Activated T-cell treated with anti-CD3 and anti-CD28 coated beads, Interleukin-2, amount 50 U/mL, for 1 hour (primary cell): ENCODE data around the gene MTOR.
"Not testable (repeated sequence)": the region's sequence is repeated elsewhere in the genome, so short reads cannot be mapped to it uniquely, and the experiment has no call there.

Source experiments
- DNase-seq: peaks from one replicate; pipeline ENCODE4 v3.0.0-alpha.2; 2020

Gene MTOR

DNA sequence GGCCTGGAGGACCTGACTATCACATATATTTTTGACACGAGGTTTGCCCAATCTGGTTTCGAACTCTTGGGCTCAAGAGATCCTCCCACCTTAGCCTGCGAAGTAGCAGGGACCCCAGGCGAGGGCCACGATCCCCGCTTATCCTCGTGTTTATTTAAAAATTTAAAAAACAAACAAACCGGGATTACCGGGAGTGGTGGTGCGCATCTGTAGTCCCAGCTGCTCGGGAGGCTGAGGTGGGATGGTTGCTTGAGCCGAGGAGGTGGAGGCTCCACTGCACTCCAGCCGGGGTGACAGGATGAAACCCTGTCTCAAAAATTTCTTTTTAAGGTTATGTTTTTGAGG lies 162.2 kb downstream of the MTOR start:
- DNase-seq = no peak

DNA sequence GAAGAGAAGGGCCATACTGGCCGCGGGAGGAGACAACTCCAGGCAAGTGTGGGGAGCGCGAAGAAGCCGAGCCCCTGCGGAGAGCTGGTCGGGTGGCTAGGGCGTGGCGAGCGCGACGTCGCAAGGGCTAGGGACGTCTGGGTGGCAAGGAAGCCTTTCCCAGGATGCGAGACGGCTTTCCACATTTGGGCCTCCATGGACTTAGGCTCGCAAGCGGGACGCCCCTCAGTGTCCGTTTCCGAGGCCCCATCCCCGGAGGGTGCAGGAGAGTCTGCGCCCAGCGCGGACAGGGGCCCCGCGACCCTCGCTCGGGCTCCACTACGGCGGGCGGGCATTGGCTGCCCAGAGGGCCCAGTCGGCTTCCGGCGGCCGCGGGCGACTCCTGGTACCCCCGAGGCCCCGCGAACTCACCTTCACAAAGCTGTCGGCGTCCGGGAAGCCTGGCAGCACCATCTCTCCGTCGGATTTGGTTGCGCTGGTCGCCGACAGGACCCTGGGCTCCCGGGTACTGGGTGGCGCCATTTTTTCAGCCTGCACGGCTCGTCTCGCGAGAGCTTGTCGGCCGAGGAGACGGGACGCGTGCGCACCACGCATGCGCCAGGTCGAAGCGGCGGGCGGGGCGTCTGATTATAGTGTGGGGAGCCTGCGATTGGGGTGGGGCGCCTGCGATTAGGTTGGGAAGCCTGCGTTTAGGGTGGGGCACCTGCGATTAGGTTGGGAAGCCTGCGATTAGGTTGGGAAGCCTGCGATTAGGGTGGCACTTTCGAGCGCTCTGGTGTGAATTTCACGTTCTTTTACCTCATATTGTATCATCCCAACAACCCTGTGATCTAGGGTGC lies 162.8 kb downstream of the MTOR start, which contains the start of gene EXOSC10:
TSS of gene EXOSC10 (minus strand) at position 560 of the 839 bp plus-strand sequence. CDS start at position 522, 38 bp downstream.
- peak; percentile 96 for DNase-seq

DNA sequence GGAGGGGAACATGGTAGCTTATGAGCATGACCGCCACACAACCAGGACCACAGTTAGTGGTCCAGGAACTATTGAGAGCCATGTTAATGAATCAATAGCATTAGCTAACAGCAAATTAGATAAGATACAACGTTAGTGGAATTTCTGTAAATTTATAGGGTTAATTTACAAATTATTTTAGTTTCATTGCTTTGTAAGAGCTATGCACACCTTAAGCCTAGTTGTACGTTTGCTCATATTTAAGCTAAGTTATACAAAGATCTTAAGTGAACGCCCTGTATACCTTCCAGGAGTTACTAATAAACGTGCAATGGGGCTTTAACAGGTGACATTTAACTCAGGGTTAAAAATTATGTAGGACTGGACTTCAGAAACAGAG lies 163.4 kb downstream of the MTOR start:
- DNase-seq = no peak

DNA sequence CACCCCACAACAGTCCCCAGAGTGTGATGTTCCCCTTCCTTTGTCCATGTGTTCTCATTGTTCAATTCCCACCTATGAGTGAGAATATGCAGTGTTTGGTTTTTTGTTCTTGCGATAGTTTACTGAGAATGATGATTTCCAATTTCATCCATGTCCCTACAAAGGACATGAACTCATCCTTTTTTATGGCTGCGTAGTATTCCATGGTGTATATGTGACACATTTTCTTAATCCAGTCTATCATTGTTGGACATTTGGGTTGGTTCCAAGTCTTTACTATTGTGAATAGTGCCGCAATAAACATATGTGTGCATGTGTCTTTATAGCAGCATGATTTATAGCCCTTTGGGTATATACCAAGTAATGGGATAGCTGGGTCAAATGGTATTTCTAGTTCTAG lies 178.6 kb downstream of the MTOR start:
- DNase-seq = not testable (repeated sequence)

DNA sequence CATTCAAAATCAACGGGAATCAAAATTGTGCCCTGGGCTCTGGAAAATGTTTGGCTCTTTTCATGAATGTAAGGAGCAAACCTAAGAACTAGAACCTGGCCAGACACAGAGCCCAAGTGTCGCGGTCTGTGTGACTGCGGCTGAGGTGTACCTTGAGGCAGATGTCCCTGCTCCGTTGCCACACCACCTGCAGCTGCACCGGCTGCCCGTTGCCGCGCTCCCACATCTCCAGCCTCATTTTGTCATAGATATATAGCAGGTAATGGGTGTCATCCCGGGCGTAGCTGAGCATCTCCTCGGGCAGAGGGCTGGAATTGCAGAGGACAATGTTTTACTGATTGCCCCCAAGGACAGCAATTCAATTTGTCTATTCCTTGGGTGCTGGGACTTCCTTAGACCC lies 181.4 kb downstream of the MTOR start:
- DNase-seq = no peak

DNA sequence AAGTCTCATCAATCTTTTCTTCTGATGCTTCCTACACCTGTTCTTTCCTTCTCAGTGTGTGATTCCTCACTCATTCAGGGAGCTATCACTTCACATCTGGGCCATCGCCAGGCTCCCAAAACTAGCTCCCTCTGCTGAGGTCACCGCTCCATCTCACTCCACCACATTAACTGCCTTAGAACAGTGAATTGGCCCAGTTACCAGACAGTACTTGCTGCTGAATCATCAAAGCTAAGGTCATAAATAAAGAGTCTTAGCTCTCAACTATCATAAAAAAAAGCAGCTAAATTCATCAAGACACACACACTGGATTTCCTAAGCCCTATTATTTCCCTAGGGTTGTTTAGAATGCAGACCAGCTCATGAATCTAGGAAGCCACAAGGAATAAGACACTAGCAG lies 183.7 kb downstream of the MTOR start:
- DNase-seq = no peak

DNA sequence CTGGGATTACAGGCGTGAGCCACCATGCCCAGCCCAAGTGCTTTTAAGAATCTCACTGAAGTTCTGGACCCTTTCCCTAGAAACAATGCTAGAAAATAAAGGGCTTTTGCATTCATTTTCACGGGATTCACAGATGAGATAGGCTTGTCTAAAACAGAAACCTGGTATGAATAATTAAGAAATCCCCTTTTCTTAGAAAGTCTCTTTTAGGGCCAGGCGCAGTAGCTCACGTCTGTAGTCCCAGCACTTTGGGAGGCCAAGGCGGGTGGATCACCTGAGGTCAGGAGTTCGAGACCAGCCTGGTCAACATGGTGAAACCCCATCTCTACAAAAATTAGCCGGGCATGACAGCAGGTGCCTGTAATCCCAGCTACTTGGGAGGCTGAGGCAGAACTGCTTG lies 189.0 kb downstream of the MTOR start:
- DNase-seq = not testable (repeated sequence)

DNA sequence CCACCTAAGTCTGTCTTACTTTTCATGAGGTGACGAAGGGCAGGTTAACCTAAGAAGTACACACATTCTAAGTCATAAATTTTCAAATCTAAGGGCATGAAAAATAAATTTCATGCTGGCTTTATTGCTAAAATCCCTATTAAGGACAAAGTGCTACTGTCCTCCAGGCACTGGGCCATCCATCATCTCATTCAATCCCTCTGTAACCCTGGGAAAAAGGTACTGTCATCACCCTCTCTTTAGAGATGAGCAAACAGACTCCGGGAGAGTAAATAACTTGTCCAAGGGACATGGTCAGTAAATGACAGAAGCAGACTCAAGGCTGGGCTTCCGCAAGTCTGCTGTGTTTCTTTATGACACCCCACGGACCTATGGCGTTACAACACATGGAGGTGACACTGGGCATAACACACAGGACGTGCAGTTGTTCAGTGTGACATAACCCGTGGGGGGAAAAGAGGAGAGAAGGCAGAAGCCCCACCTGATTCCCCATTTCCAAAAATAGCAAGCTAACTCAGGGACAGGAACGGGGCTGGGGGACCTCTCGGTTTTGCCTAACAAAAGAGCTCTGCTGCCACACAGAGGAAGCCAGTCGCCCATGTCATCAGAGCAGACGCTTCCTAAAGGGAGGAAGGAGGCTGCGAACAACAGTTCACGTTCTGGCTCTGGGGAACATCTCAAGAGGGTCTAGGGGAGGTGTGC lies 190.0 kb downstream of the MTOR start:
- DNase-seq = no peak

DNA sequence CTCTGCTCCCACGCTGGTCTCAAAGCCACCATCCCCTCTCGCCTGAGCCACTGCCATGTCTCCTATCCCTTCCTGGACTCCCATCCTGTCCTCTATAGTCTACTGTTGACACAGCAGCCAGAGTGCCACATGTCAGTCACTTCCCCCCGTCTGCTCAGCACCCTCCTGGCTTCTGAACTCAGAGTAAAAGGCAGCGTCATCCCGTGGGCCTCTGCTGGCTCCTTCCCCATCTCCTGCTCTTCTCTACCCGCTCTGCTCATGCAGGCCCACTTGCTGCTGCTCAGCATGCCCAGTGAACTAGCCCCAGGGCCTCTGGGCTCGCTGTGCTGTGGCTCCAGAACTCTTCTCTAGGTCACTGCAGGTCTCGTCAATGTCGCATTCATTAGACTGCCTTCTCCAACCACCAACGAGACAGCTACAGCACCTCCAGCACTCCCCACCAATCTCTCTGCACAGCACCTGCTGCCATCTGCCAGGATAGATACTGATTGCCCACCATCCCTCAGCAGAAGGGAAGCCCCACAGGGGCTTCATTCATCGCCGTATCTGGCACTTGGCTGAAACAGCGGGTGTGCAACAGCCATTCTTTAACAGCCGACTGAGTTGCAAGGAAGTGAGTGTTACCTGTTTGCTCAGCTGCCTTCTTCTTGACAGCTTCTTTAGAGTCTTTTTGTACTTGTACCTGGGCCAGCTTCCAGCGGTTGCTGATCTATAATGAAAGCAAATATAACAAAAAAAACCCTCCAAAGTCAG lies 190.7 kb downstream of the MTOR start:
- DNase-seq = no peak

DNA sequence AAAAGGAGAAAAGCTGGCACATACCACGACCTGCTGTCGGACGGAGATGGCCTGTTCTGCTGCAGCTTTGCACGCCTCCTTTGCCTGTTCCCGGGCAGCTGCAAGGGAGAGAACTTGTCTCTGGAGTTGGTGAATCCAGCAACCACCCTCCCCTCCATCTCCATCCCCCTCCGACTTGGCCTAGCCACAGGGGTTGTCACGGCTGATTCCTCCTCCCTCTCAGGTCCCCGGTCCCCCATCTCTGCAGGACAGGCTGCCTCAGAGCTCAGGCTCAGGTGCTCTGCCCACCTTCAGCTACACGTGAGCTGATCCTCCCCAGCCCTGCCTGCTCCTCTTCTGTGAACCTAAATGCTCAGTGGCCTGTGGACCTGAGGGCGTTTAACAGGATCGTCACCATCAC lies 191.5 kb downstream of the MTOR start:
- DNase-seq = no peak

DNA sequence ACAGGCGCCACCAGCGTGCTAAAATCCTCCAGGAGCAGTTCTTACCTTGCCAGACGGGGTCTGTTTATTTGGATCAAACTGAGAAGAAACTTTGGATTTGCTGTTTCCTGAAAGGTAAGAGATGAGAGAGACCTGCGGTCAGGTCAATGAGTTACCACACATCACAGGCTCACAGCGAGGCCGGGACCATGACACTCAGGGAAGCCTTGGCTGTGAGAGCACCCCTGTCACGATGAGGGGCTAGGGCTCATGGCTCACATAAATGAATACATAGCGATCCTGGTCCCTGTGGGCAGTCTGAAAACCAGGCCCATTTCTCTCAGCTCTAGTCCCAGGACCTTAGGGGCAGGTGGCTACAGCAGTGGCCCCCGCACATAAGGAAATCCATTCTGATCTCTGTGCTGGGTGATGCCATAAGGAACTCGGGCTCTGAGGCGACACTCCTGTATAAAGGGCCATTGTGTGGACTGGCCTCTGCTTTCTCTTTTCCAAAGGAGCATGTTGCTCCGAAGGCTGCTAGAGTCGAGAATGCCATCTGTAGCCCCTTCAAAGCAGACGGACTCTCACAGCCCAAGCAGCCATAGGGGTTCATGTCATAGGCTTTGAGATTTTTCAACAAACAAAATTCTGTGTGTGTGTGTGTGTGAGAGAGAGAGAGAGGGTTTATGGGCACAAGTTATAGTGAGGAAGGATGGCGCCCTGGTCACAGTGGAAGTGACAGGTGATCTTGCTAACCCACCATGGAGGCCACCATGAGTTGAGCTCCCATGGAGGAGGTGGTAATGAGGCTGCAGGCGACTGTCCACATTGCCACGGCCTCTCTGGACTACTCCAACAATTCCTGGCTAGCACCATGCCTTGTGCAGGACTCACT lies 193.5 kb downstream of the MTOR start:
- DNase-seq = no peak

DNA sequence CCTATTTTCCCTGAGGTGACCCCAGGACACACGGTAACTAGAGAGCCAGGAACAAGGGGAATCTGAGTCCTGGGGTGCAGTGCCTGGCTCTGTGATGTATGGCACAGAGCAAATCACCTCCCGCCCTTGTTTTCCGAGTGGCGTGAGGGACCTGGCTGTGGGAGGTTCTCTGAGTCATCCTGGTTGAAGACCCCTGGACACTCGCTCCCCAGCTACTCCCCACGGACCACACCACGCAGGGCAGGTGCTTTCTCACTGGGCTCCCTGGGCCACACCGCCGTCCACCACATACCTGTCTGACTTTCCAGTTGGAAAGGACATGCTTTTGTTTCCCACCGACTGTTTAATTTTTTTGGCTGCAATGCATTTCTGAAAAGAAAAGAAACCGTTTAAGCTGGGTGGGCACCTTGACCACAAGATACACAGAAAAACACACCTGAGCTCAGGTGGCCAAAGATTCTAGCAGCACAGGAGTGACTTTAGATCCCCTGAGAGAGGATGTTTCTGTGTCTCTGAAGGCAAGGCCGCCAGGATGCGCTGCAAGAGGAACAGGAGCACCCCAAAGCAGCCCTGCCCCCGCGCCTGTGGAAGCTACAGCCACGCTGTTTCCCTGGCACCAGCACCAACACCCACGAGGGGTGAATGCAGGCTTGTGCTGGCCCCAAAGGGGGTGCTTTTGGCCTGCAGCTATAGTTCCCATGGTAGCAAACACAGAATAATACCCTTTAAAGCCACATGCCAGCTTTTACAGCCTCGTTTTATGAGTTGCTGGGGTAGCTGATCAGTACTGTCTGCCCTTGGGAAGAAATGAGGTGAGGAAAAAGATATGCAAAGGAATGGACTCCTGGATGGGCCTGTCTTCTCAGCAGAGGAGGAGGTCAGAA lies 194.4 kb downstream of the MTOR start:
- DNase-seq = no peak

DNA sequence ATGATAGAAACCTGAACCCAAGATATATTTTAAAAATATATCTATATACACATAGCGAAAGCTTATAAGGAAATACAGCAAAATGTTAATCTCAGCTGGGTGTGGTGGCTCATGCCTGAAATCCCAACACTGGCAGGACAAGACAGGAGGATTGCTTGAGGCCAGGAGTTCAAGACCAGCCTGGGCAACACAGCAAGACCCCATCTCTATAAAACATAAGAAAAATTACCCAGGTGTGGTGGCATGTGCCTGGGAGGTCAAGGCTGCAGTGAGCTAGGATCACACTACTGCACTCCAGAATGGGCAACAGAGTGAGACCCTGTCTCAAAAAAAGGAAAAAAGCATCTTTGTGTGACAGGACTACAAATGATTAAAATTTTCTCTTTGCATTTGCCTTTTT lies 196.6 kb downstream of the MTOR start:
- DNase-seq = no peak

DNA sequence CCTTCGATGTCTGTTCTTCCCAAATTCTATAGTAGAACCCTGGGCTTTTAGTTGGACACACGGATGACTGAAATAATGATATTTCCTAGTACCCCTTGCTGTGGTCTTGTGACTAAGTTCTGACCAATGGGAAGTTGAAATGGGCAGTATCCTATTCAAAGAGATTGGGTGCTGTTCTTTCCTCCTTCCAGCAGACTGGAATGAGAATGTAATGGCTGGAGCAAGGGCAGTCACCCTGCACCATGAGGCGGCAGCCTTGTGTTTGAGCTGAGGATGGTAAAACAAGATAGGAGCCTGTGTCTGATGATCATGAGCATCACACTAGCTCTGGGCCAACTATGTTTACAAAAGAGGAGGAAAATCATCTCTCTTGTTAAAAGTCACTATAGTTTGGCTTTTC lies 197.4 kb downstream of the MTOR start:
- DNase-seq = no peak

DNA sequence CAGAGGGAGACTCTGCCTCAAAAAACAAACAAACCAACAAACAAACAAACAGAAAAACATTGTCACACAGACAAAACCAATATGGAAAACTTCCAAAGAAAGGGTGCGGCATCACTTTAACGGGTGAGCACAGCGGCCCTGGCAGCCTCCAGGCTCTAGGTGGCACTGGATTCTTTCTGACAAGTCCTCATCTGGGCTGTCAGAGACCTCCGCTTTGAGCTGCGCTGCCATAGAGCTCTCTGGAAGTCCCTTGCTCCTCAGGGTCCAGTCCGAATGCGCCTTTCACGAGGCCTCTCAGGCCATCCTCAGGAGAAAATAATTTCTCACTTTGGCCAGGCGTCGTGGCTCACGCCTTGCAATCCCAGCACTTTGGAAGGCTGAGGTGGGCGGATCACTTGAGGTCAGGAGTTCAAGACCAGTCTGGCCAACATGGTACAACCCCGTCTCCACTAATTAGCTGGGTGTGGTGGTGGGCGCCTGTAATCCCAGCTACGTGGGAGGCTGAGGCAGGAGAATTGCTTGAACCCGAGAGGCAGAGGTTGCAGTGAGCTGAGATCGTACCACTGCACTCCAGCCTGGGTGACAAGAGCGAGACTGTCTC lies 198.3 kb downstream of the MTOR start:
- DNase-seq = not testable (repeated sequence)

DNA sequence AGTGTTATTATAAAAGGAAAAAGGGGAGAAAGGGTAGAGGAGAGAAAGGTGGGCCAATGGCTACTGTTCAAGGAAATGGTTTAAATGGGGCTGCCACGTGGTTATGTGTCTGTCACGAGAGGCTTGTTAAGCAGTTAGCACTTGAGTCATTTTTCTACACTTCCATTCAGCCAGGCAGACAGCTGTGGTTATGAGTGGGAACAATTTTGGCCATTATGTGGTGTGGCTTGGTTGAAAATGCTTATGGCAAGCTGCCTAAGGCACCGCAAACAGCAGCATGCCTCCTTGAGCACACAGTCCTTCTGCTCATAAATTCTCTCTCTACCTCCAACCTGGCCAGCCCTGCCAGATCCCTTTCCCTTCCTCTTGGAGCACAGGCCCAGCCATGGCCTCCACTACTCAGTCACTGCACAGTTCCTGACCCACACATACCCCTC lies 199.4 kb downstream of the MTOR start:
- no peak for DNase-seq

DNA sequence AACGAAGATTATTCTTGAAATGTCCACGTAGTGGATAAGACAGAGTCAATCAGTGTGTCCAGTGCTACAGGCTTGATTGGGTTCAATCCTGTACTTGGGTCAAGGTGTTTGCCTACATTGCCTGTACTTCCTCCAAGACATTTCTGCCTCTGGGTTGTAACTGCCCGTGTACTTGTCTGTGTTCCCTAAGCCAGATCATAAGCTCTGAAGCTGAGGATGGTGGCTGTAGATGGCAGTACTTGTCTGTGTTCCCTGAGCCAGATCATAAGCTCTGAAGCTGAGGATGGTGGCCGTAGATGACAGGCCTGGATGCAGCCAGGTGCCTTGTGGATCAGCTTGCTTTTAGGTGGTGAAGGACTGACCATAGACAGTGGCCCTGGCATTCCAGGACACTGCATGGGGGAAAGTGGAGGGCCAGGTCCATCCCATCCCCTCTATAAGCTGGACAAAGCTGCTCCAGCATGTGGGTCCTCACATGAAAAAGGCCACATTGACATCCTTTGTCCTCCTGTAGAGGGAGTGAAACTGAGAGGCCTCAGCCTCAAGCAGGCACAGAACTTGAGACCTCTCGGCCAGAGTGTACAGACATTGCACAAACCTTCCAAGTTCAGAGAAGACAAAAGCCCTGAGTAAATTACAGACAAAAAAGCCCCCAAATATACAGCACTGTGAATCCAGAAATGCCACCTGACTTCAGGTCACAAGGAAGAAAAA lies 200.5 kb downstream of the MTOR start:
- no peak for DNase-seq

DNA sequence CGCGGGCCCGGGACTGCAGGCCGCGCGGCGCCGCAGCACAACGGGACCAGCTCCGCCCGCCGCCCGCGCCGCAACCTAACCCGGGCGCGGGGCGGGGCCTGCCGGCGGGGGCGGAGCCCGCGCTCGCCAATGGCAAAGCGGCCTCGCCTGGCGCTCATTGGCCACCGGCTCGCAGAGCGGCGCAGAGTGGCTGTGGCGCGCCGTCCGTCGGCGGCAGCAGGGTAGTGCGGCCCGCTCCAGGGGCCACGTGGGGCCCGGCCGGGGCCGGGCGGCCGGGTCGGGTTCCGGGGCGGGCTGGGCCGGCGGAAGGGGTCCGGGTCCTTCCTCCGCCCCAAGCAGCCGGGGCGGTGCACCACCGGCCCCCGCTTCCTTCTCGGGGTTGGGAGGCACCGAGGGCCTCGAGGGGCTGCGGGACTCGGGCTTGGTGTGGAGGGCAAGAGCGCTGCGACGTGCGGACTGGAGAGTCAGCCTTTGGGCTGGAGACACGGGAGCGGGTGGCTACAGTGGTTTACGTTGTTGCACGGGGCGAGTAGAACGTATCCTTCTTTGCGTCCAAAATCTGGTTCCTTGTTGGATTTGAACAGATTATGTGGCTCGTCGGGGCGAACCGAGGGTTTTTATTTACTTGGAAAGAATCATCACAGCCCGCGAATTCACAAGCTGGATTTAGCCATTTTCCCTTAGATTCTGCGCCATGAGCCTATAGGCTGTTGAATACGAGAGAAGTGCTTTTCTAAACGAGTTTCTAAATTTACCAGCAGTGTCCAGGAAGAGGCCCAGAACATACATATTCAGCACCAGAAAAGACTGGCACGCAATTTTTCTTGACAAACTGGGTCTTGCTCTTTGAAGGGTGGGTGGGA lies 202.2 kb downstream of the MTOR start, which contains the start of gene SRM:
TSS of gene SRM (minus strand) at position 51 of the 863 bp plus-strand sequence. CDS start 75 bp downstream, outside the sequence.
- DNase-seq = peak; percentile 93
